Thymus (tissue), 11 donors: Measurements from ENCODE around the gene IFT122. TPM values are rescaled to one million over a fixed set of nuclear protein-coding genes. Genes with fewer than 3 reads are reported as not detected.
"Not testable (repeated sequence)": the region's sequence is repeated elsewhere in the genome, so short reads cannot be mapped to it uniquely, and the experiment has no call there.

Source experiments
- DNase-seq, 9 donors: peaks; one replicate each; pipeline ENCODE4 v3.0.0-alpha.2; 2013; ENCODE audit warnings: low spot score in 9 of 9, low read depth in 6 of 9, missing footprints in 1 of 9
- H3K27ac ChIP-seq, 2 donors: one replicate each; pipeline ENCODE4 v1.5.1; 2013; ENCODE audit warnings: control low read depth in 1 of 2, low read depth in 1 of 2, low read length in 1 of 2, mild to moderate bottlenecking in 1 of 2, moderate library complexity in 1 of 2
- H3K27me3 ChIP-seq, 2 donors: one replicate each; pipeline ENCODE4 v1.5.1; 2013; ENCODE audit warnings: low read length in 1 of 2; ENCODE audit not compliant: control insufficient read depth in 2 of 2, insufficient read depth in 1 of 2
- H3K36me3 ChIP-seq, 2 donors: one replicate each; pipeline ENCODE4 v1.5.1; 2013; ENCODE audit warnings: low read length in 1 of 2, mild to moderate bottlenecking in 1 of 2, moderate library complexity in 1 of 2; ENCODE audit not compliant: control insufficient read depth in 2 of 2, insufficient read depth in 2 of 2
- H3K4me1 ChIP-seq, 2 donors: one replicate each; pipeline ENCODE4 v1.5.1; 2013; ENCODE audit warnings: low read length in 2 of 2; ENCODE audit not compliant: control insufficient read depth in 2 of 2, insufficient read depth in 2 of 2
- H3K4me3 ChIP-seq, 2 donors: one replicate each; pipeline ENCODE4 v1.5.1; 2013; ENCODE audit warnings: low read length in 2 of 2, control low read depth in 1 of 2, mild to moderate bottlenecking in 1 of 2
- H3K9me3 ChIP-seq, 2 donors: one replicate each; pipeline ENCODE4 v1.5.1; 2013; ENCODE audit warnings: low read length in 1 of 2, mild to moderate bottlenecking in 1 of 2; ENCODE audit not compliant: control insufficient read depth in 2 of 2, insufficient read depth in 1 of 2
- WGBS: extraction: QIAGEN DNeasy Blood & Tissue Kit; methylation state at CpG from one replicate; pipeline ENCODE4 v1.1.7; 2013; 5-methylcytosine and 5-hydroxymethylcytosine counted together
- polyA plus RNA-seq: library from polyadenylated mRNA; stranded (reverse); fragments of 200-250 nt; gene quantifications from one replicate; pipeline ENCODE4 v1.2.3, GENCODE V29; 2013
- total RNA-seq: library from RNA; stranded (reverse); fragments of 120-200 nt; gene quantifications from one replicate; pipeline ENCODE4 v1.2.4, GENCODE V29; 2013
- donor health status: healthy.

The IFT122 gene
- total and polyA plus RNA-seq, 2 donors: 10.0 to 14.5 TPM

GRCh38 chr3:129467932-129468331 lies 27.9 kb downstream of the IFT122 start:
- Histone ChIP-seq H3K36me3 (peaks cover 18 to 25% of the 10 kb centered on the region in 2 donors), H3K27me3 (no peaks in the 10 kb centered on the region), H3K27ac (no peak overlapping the region), H3K4me1 (no peaks in the 10 kb centered on the region), H3K9me3 (no peaks in the 10 kb centered on the region), H3K4me3 (no peak overlapping the region)
- DNase-seq: no peak
- WGBS: 94% methylated on average over 1 of the region's 1 CpG

GRCh38 chr3:129469026-129469425 lies 29.0 kb downstream of the IFT122 start:
- no peak overlapping the region for H3K27ac ChIP-seq
- peaks cover 22 to 25% of the 10 kb centered on the region in 2 donors for H3K36me3 ChIP-seq
- no peaks in the 10 kb centered on the region for H3K9me3 ChIP-seq
- H3K27me3 ChIP-seq: no peaks in the 10 kb centered on the region
- no peak overlapping the region for H3K4me3 ChIP-seq
- no peaks in the 10 kb centered on the region for H3K4me1 ChIP-seq
- WGBS: 93% methylated on average over 2 of the region's 2 CpGs
- no peak for DNase-seq

- H3K27ac ChIP-seq: no peak overlapping the region
- H3K9me3 ChIP-seq: no peaks in the 10 kb centered on the region
- DNase-seq: no peak
- H3K27me3 ChIP-seq: no peaks in the 10 kb centered on the region
- peaks cover 17 to 30% of the 10 kb centered on the region in 2 donors for H3K36me3 ChIP-seq
- no peaks in the 10 kb centered on the region for H3K4me1 ChIP-seq
- over 99% methylated on average over 2 of the region's 2 CpGs for WGBS
- no peak overlapping the region for H3K4me3 ChIP-seq
Measured at GRCh38 chr3:129470861-129471260, 30.8 kb downstream of the IFT122 start.

- 96% methylated on average over 4 of the region's 4 CpGs for WGBS
- Histone ChIP-seq H3K9me3 (no peaks in the 10 kb centered on the region), H3K36me3 (peaks cover 36 to 41% of the 10 kb centered on the region in 2 donors), H3K27me3 (no peaks in the 10 kb centered on the region), H3K4me3 (no peak overlapping the region), H3K27ac (no peak overlapping the region), H3K4me1 (no peaks in the 10 kb centered on the region)
- DNase-seq: no peak
Measured at GRCh38 chr3:129473067-129473768, 33.2 kb downstream of the IFT122 start.

- WGBS: 98% methylated on average over 4 of the region's 4 CpGs
- Histone ChIP-seq H3K36me3 (peaks cover 39 to 45% of the 10 kb centered on the region in 2 donors), H3K4me3 (no peak overlapping the region), H3K9me3 (no peaks in the 10 kb centered on the region), H3K27ac (no peak overlapping the region), H3K4me1 (no peaks in the 10 kb centered on the region), H3K27me3 (no peaks in the 10 kb centered on the region)
- DNase-seq: no peak
Measured at GRCh38 chr3:129473769-129474152, 33.7 kb downstream of the IFT122 start.

GRCh38 chr3:129474984-129475804 lies 35.2 kb downstream of the IFT122 start:
- no peaks in the 10 kb centered on the region for H3K9me3 ChIP-seq
- DNase-seq: no peak
- no peaks in the 10 kb centered on the region for H3K27me3 ChIP-seq
- H3K4me3 ChIP-seq: no peak overlapping the region
- peaks cover 44% of the 10 kb centered on the region in 2 donors for H3K36me3 ChIP-seq
- H3K4me1 ChIP-seq: no peaks in the 10 kb centered on the region
- no peak overlapping the region for H3K27ac ChIP-seq
- WGBS: 98% methylated on average over 10 of the region's 10 CpGs

GRCh38 chr3:129475863-129476262 lies 35.8 kb downstream of the IFT122 start:
- no peak overlapping the region for H3K27ac ChIP-seq
- H3K4me1 ChIP-seq: no peaks in the 10 kb centered on the region
- DNase-seq: no peak
- no peaks in the 10 kb centered on the region for H3K27me3 ChIP-seq
- no peaks in the 10 kb centered on the region for H3K9me3 ChIP-seq
- no peak overlapping the region for H3K4me3 ChIP-seq
- H3K36me3 ChIP-seq: peaks cover 47 to 50% of the 10 kb centered on the region in 2 donors
- WGBS: 98% methylated on average over 3 of the region's 3 CpGs

GRCh38 chr3:129476586-129476985 lies 36.6 kb downstream of the IFT122 start:
- H3K4me1 ChIP-seq: peaks cover 0 to under 1% of the 10 kb centered on the region in 2 donors
- WGBS: 97% methylated on average over 6 of the region's 6 CpGs
- no peak for DNase-seq
- H3K27me3 ChIP-seq: no peaks in the 10 kb centered on the region
- H3K4me3 ChIP-seq: no peak overlapping the region
- H3K9me3 ChIP-seq: no peaks in the 10 kb centered on the region
- no peak overlapping the region for H3K27ac ChIP-seq
- peaks cover 45 to 51% of the 10 kb centered on the region in 2 donors for H3K36me3 ChIP-seq

GRCh38 chr3:129481225-129481765 lies 41.3 kb downstream of the IFT122 start:
- H3K4me1 ChIP-seq, H3K9me3 ChIP-seq, H3K27me3 ChIP-seq, DNase-seq, H3K4me3 ChIP-seq: not testable (repeated sequence)
- 90% methylated on average over 8 of the region's 11 CpGs for WGBS
- H3K36me3 ChIP-seq: peaks cover 54 to 62% of the 10 kb centered on the region in 2 donors
- H3K27ac ChIP-seq: peak overlapping the region; percentile 53 to 60
